Activated CD8-positive, alpha-beta memory T cell treated with anti-CD3 and anti-CD28 coated beads, Interleukin-2, amount 50 U/mL, for 4 hours (primary cell): ENCODE data around the gene ANKRD44.

ENCODE experiments used
- DNase-seq: peaks from one replicate; pipeline ENCODE4 v3.0.0-alpha.2; 2020

ANKRD44 gene

GRCh38 chr2:197286805-197287595 lies 23.6 kb downstream of the ANKRD44 start:
- DNase-seq: peak; percentile 44

GRCh38 chr2:197285361-197285760 lies 25.2 kb downstream of the ANKRD44 start:
- no peak for DNase-seq

GRCh38 chr2:197284956-197285355 lies 25.6 kb downstream of the ANKRD44 start:
- DNase-seq: no peak

- DNase-seq: no peak
These were observed 29.2 kb downstream of the ANKRD44 start for GRCh38 chr2:197281421-197281820.

DNA sequence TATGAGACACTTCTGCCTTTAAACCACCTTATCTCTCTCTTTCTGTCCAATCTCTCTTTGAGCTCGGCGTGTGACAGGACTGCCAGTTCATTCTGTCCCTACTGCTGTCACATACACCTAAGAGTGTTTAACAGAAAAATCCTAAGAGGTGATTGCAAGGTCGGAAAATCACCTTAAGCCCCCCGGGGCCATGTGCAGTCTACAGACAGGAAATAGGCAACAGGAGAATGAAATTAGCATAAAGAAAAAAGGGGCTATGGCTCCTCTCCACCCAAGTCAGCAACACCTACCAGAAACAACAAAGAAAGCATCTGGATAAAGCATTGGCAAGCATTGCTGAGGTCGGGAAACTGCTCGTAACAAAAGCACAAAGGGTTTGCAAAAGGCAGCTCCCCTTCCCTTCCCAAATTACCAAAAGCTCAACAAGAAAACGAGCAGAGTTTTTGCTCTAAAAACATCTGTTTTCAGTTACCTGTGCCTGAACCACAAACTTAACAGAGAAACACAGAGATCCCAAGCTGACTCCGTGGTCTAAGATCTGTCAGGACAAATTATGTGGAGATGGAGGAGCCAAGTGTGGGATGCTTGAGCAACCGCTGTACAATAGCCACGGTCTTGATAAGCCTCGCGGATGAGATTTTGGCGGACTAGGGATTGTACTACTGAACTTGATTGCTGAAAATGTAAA lies 30.4 kb downstream of the ANKRD44 start:
- no peak for DNase-seq

DNA sequence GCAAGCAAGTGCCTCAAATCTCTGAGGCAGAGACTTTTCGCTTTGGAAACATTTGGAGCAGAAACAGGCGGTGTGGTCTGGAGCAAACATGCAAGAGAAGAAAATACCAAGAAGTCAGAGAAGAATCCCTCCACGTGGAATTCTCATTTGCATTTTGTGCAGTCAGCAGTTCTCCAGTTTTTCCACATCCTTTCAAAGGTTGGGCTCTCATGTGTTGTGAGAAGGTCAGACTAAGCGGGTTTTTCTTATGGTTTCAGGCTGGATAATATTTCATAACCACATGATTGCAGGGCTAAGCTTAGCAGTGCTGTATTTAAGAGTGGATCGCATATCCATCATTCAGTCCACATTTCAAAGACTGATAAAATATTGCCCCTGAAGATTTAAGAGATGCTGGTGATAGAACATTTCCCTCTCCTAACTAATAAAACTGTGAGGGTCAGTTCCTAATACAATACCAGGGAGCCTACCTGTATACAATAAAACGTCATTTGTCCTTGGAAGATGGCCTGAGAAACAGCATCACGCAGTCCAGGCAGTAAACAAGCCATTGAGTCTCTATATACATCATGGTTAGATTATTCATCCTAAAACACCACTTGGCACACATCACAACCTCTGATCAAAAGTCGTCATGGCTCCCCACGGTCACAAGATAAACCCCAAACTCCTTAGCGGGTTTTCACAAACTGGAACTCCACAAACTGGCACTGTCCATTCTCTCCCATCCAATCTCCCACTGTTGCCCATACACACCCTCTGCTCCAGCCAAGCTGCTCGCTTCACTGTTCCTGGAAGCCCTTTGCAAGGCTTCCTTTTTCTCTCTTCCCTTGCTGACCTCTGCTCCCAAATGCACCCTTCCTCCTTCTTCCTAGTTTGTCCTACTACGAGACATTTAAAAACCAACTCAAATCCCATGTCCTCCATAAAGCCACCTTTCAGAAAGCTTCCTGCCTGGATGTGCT lies 31.5 kb downstream of the ANKRD44 start:
- no peak for DNase-seq

DNA sequence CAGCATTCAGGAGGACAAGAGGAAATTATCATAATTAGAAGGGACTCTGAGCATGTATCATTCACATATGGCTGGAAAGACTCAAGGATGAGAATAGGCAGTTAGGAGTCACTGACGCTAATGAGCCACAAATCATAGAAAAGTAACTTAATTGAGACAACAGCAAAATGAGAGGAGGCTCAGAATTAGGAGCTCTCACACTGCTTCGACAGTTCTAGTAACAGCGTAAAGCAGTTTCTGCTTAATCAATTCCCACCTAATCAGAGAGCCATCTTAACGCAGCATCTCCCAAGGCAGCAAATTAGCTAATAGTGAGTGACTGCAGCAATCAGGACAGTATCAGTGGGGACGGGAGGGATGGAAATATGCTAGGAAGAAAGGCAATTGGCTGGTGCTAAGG lies 32.8 kb downstream of the ANKRD44 start:
- DNase-seq: no peak

DNA sequence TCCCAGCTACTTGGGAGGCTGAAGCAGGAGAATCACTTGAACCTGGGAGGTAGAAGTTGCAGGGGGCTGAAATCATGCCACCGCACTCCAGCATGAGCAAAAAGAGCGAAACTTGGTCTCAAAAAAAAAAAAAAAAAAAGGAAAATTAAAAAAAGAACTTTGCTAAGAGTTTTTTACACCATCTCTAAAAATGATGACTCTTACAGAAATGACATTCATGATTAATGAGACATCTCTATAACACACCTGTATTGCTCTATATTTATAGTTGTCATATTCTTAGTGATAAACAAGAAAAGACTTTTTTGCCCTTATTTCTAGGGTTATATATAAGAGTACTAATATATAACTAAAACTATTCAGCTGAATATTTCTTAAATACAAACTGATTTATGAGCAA lies 34.4 kb downstream of the ANKRD44 start:
- no peak for DNase-seq

- DNase-seq: no peak
These were observed 35.6 kb downstream of the ANKRD44 start for GRCh38 chr2:197274937-197275336.

- DNase-seq: no peak
These were observed 36.2 kb downstream of the ANKRD44 start for GRCh38 chr2:197274349-197274748.

- DNase-seq: no peak
These were observed 37.1 kb downstream of the ANKRD44 start for GRCh38 chr2:197273485-197273884.

GRCh38 chr2:197270601-197271000 lies 40.0 kb downstream of the ANKRD44 start:
- no peak for DNase-seq

GRCh38 chr2:197269815-197270214 lies 40.8 kb downstream of the ANKRD44 start:
- DNase-seq: no peak

GRCh38 chr2:197268786-197269584 lies 41.6 kb downstream of the ANKRD44 start:
- DNase-seq: no peak

GRCh38 chr2:197266477-197266876 lies 44.1 kb downstream of the ANKRD44 start:
- DNase-seq: no peak

- DNase-seq: no peak
These were observed 44.7 kb downstream of the ANKRD44 start for GRCh38 chr2:197265924-197266323.

DNA sequence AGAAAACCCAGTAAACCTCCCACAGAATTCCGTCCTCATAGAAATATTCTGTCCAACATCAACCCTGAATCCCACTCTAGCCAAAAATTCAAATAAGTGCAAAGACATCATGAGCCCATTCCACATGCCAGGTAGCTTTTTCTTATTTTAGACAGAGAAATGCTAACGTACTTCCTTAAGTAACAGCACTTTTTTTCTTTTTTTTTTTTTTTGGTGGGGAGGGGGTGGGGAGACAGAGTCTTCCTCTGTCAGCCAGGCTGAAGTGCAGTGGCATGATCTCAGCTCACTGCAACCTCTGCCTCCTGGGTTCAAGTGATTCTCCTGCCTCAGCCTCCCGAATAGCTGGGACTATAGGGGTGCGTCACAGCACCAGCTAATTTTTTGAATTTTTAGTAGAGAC lies 45.5 kb downstream of the ANKRD44 start:
- DNase-seq: no peak

- no peak for DNase-seq
These were observed 46.2 kb downstream of the ANKRD44 start for GRCh38 chr2:197264332-197264731.

GRCh38 chr2:197263077-197263476 lies 47.5 kb downstream of the ANKRD44 start:
- DNase-seq: no peak

GRCh38 chr2:197261808-197262226 lies 48.8 kb downstream of the ANKRD44 start:
- DNase-seq: no peak

GRCh38 chr2:197259470-197259999 lies 51.0 kb downstream of the ANKRD44 start:
- no peak for DNase-seq

DNA sequence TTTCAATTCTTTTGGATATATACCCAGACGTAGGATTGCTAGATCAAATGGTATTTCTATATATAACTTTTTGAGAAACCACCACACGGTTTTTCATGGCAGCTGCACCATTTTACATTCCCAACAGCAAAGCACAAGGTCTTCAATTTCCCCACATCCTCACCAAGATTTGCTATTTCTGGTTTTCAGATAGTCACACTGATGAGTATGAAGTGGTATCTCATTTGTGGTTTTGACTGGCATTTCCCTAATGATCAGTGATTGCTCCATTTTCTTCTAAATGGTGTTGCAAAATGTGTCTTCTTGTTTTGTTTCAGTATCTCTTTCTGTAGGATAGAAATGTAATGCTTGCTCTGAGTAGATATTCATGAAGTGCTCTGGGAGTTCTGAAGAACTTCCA lies 52.0 kb downstream of the ANKRD44 start:
- DNase-seq: no peak
